ENCODE measurements around the gene KCNQ5. TPM values are rescaled to one million over a fixed set of nuclear protein-coding genes. Genes with fewer than 3 reads are reported as not detected.
"Not testable (repeated sequence)": the region's sequence is repeated elsewhere in the genome, so short reads cannot be mapped to it uniquely, and the experiment has no call there.

Gene KCNQ5
- total RNA-seq, 1 experiment from 2014 or later: not detected

GRCh38 chr6:72892901-72893300 is 271.0 kb downstream of the KCNQ5 start:
- no peaks in the 10 kb centered on the region for H3K9me3 ChIP-seq (ENCODE audit: control insufficient read depth in 1 of 2, insufficient read depth in 1 of 2, low read depth in 1 of 2, low read length in 2 of 2)
- no peak overlapping the region for H2AFZ ChIP-seq (ENCODE audit: low read depth, low read length, poor library complexity, severe bottlenecking)
- POLR2A ChIA-PET: no interaction called here
- no TSS peak for BruUV-seq (replicated peaks)
- peaks cover 16% of the 10 kb centered on the region for H3K27me3 ChIP-seq (ENCODE audit: insufficient read depth, low read length)
- no peaks in the 10 kb centered on the region for H3K4me1 ChIP-seq (ENCODE audit: control insufficient read depth in 1 of 2, insufficient read depth in 2 of 2, low read length in 2 of 2)
- H3K9me2 ChIP-seq (ENCODE audit: insufficient read depth): no peaks in the 10 kb centered on the region
- RAD21 ChIA-PET (ENCODE audit: low non-redundant PET in 1 of 2, low total read pairs in 2 of 2, uncharacterized antibody in 2 of 2, unreplicated experiment in 2 of 2): no interaction called here
- ATAC-seq (no peak), DNase-seq (ENCODE audit: low read depth, low spot score) (no peak)
- H3K4me2 ChIP-seq (ENCODE audit: low read length): no peak overlapping the region
- no peak overlapping the region for H3K4me3 ChIP-seq (replicated peaks in 1 of 2; ENCODE audit: low read depth in 1 of 2, low read length in 2 of 2)
- TF ChIP-seq ZFX (IDR thresholded peaks at IDR 0.05) (no peak), MAX (IDR thresholded peaks at IDR 0.05) (no peak), CBX3 (IDR thresholded peaks at IDR 0.05; ENCODE audit: low read depth) (no peak), ZNF274 (IDR thresholded peaks at IDR 0.05; ENCODE audit: low read depth, low read length) (no peak), SP1 (IDR thresholded peaks at IDR 0.05; ENCODE audit: low read depth) (no peak)
- no peak overlapping the region for H3K9ac ChIP-seq (ENCODE audit: low read length)
- no peaks in the 10 kb centered on the region for H3K36me3 ChIP-seq (ENCODE audit: control insufficient read depth in 1 of 2, insufficient read depth in 2 of 2, low read length in 2 of 2)
- intact Hi-C loops (cut with micrococcal nuclease): no loop called here
- no peaks in the 10 kb centered on the region; the same call in 1 of the 2 replicates for H4K20me1 ChIP-seq (ENCODE audit: insufficient read depth)
- no peaks in the 10 kb centered on the region for H3K79me2 ChIP-seq (ENCODE audit: insufficient read depth, low read length)
- no peak overlapping the region for H3K27ac ChIP-seq (ENCODE audit: low read depth, low read length)
- CTCF ChIA-PET: no interaction called here

- RAD21 ChIA-PET (ENCODE audit: low non-redundant PET in 1 of 2, low total read pairs in 2 of 2, uncharacterized antibody in 2 of 2, unreplicated experiment in 2 of 2): no interaction called here
- Histone ChIP-seq H3K27me3 (ENCODE audit: insufficient read depth, low read length) (peaks cover 16% of the 10 kb centered on the region), H3K27ac (ENCODE audit: low read depth, low read length) (no peak overlapping the region), H3K4me2 (ENCODE audit: low read length) (no peak overlapping the region), H3K9ac (ENCODE audit: low read length) (no peak overlapping the region), H3K4me1 (ENCODE audit: control insufficient read depth in 1 of 2, insufficient read depth in 2 of 2, low read length in 2 of 2) (no peaks in the 10 kb centered on the region), H3K4me3 (replicated peaks in 1 of 2; ENCODE audit: low read depth in 1 of 2, low read length in 2 of 2) (no peak overlapping the region), H3K79me2 (ENCODE audit: insufficient read depth, low read length) (no peaks in the 10 kb centered on the region), H3K36me3 (ENCODE audit: control insufficient read depth in 1 of 2, insufficient read depth in 2 of 2, low read length in 2 of 2) (no peaks in the 10 kb centered on the region), H4K20me1 (ENCODE audit: insufficient read depth) (no peaks in the 10 kb centered on the region; the same call in 1 of the 2 replicates), H3K9me2 (ENCODE audit: insufficient read depth) (no peaks in the 10 kb centered on the region), H3K9me3 (ENCODE audit: control insufficient read depth in 1 of 2, insufficient read depth in 1 of 2, low read depth in 1 of 2, low read length in 2 of 2) (no peaks in the 10 kb centered on the region), H2AFZ (ENCODE audit: low read depth, low read length, poor library complexity, severe bottlenecking) (no peak overlapping the region)
- DNase-seq (ENCODE audit: low read depth, low spot score): no peak
- CTCF ChIA-PET: no interaction called here
- no TSS peak for BruUV-seq (replicated peaks)
- TF ChIP-seq SRF (IDR thresholded peaks at IDR 0.05; ENCODE audit: low read depth): no peak
- no peak for TF ChIP-seq EZH2 (IDR thresholded peaks at IDR 0.05)
- POLR2A ChIA-PET: no interaction called here
- intact Hi-C loops (cut with micrococcal nuclease): no loop called here
- no peak for ATAC-seq
Measured at GRCh38 chr6:72894091-72894490, 272.2 kb downstream of the KCNQ5 start.

GRCh38 chr6:72898313-72898712 is 276.4 kb downstream of the KCNQ5 start:
- H3K4me3 ChIP-seq (replicated peaks in 1 of 2; ENCODE audit: low read depth in 1 of 2, low read length in 2 of 2); H3K27ac ChIP-seq (ENCODE audit: low read depth, low read length); H3K36me3 ChIP-seq (ENCODE audit: control insufficient read depth in 1 of 2, insufficient read depth in 2 of 2, low read length in 2 of 2); H3K9me3 ChIP-seq (ENCODE audit: control insufficient read depth in 1 of 2, insufficient read depth in 1 of 2, low read depth in 1 of 2, low read length in 2 of 2); intact Hi-C loops (cut with micrococcal nuclease); RAD21 ChIA-PET (ENCODE audit: low non-redundant PET in 1 of 2, low total read pairs in 2 of 2, uncharacterized antibody in 2 of 2, unreplicated experiment in 2 of 2); BruUV-seq (replicated peaks); H3K9ac ChIP-seq (ENCODE audit: low read length); H3K4me2 ChIP-seq (ENCODE audit: low read length); CTCF ChIA-PET; POLR2A ChIA-PET; H3K9me2 ChIP-seq (ENCODE audit: insufficient read depth); DNase-seq (ENCODE audit: low read depth, low spot score); H2AFZ ChIP-seq (ENCODE audit: low read depth, low read length, poor library complexity, severe bottlenecking); ATAC-seq; H3K4me1 ChIP-seq (ENCODE audit: control insufficient read depth in 1 of 2, insufficient read depth in 2 of 2, low read length in 2 of 2); H3K79me2 ChIP-seq (ENCODE audit: insufficient read depth, low read length); H4K20me1 ChIP-seq (ENCODE audit: insufficient read depth): not testable (repeated sequence)
- peaks cover 15% of the 10 kb centered on the region for H3K27me3 ChIP-seq (ENCODE audit: insufficient read depth, low read length)

All from HCT116 (cell line).